ENCODE results near the gene ALKBH2.

- TF ChIP-seq POLR2A (IDR thresholded peaks at IDR 0.05) (no peak), CTCF (IDR thresholded peaks at IDR 0.05 in 4 of 5, conservative IDR thresholded peaks at IDR 0.05 in 1 of 5) (no peak)
Measured at GRCh38 chr12:109125791-109126190, 32.5 kb upstream of the ALKBH2 start.

Data from gastrocnemius medialis (tissue), 4 donors.